ENCODE results near the gene RAB17. TPM values are rescaled to one million over a fixed set of nuclear protein-coding genes. Genes with fewer than 3 reads are reported as not detected.

The RAB17 gene
- total and polyA plus RNA-seq, 10 donors = 0.24 to 2.2 (median 0.67) TPM; not detected in 3

DNA sequence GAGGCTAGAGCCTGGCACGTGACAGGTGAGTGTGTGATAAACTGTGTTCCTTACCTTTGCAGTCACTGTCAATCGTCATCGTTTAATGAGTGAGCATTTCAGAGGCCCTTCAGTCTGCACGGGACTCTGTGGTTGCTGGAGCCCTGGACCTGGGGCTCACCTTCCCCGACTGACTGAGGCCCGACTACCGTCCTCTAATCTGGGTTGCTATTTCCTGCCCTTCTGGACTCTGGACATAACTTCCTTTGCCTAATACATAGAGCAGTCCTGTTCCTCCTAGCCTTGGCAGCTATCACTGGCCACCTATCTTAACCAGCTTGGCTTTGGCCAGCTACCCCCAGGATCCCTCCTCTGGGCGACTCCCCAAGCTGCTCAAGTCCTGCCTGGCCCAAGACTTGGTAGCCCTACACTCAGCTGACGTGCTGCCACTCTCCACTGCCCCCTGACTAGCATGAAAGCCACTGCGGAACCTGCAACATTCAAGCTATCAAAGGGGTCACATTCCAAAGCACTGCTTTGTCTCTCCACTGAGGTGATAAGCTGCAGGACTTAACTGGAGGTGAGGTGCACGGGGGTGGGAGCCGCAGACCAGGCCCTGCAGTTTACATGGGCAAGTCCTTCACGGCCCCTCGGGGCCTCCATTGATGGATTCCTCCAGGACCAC, 11.1 kb upstream of the RAB17 start:
- no peaks in the 10 kb centered on the region for H3K9me3 ChIP-seq
- no peak for DNase-seq
- no peaks in the 10 kb centered on the region for H3K27me3 ChIP-seq (replicated peaks in 1 of 7)
- TF ChIP-seq POLR2A (IDR thresholded peaks at IDR 0.05) (no peak), POLR2AphosphoS5 (IDR thresholded peaks at IDR 0.05) (no peak)
- TF ChIP-seq, protein P1, sequence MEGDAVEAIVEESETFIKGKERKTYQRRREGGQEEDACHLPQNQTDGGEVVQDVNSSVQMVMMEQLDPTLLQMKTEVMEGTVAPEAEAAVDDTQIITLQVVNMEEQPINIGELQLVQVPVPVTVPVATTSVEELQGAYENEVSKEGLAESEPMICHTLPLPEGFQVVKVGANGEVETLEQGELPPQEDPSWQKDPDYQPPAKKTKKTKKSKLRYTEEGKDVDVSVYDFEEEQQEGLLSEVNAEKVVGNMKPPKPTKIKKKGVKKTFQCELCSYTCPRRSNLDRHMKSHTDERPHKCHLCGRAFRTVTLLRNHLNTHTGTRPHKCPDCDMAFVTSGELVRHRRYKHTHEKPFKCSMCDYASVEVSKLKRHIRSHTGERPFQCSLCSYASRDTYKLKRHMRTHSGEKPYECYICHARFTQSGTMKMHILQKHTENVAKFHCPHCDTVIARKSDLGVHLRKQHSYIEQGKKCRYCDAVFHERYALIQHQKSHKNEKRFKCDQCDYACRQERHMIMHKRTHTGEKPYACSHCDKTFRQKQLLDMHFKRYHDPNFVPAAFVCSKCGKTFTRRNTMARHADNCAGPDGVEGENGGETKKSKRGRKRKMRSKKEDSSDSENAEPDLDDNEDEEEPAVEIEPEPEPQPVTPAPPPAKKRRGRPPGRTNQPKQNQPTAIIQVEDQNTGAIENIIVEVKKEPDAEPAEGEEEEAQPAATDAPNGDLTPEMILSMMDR (IDR thresholded peaks at IDR 0.05 in 8 of 11, conservative IDR thresholded peaks at IDR 0.05 in 3 of 11) = no peak
- H3K4me3 ChIP-seq = no peak overlapping the region
- WGBS, 5 donors = 85 to 92% (median 89%) methylated on average over 14 of the region's 14 CpGs
- H3K36me3 ChIP-seq = no peaks in the 10 kb centered on the region
- peak overlapping the region in 1 of 8 donors; percentile 74 for H3K27ac ChIP-seq
- intact Hi-C loops (cut with DNase I; ENCODE audit: low total_unique reads) = no loop called here
- H3K4me1 ChIP-seq = peaks cover 6 to 34% (median 17%) of the 10 kb centered on the region in 6 donors

DNA sequence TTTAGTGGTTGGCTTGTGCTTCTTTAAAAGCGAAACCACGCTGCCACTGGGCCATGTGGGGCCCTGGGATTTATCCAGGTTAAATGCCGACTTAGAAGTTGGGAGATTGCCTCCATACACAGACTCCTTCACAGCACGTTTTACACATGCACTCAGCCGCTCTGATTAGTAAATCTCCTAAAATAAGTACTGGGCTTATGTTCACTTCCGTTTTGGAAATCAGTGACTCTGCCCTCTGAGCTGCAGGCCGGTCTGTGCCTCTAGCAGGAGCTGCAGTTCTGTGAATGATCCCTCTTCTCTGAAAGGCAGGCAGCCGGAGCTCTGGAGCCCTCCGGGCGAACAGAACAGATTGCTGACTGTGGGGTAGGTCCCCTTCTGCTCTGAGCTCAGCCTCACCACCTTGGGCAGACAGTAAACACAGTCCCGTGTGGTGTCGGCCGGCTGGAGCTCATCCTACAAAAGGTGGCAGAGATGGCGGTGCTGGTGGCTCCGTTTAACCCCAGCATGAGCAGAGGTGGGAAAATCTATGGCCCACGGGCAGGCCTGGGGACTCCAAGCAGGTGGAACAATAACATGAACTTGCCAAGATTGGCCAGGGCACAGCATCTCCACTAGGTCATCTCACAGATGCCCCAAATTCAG, 9.8 kb upstream of the RAB17 start:
- H3K4me3 ChIP-seq = no peak overlapping the region
- WGBS, 5 donors = 71 to 80% (median 74%) methylated on average over 11 to 16 of the region's 16 CpGs

GRCh38 chr2:237599465-237600110, 9.1 kb upstream of the RAB17 start:
- Histone ChIP-seq H3K27ac (peak overlapping the region in 6 of 8 donors; percentile 2 to 74 (median 59)), H3K4me3 (no peak overlapping the region), H3K36me3 (no peaks in the 10 kb centered on the region), H3K4me1 (peaks cover 6 to 29% (median 17%) of the 10 kb centered on the region in 6 donors), H3K9me3 (no peaks in the 10 kb centered on the region), H3K27me3 (replicated peaks in 1 of 7) (no peaks in the 10 kb centered on the region)
- DNase-seq = no peak
- 77 to 90% (median 82%) methylated on average over 9 of the region's 9 CpGs for WGBS, 5 donors
- intact Hi-C loops (cut with DNase I; ENCODE audit: low total_unique reads) = no loop called here
- TF ChIP-seq, protein P1 (IDR thresholded peaks at IDR 0.05 in 8 of 11, conservative IDR thresholded peaks at IDR 0.05 in 3 of 11) = no peak
- no peak for TF ChIP-seq POLR2AphosphoS5 (IDR thresholded peaks at IDR 0.05)
- TF ChIP-seq POLR2A (IDR thresholded peaks at IDR 0.05) = no peak

More for the DNA sequence above, 9.8 kb upstream of the RAB17 start:
- no peak for DNase-seq
- intact Hi-C loops (cut with DNase I; ENCODE audit: low total_unique reads) = no loop called here
- Histone ChIP-seq H3K27me3 (replicated peaks in 1 of 7) (no peaks in the 10 kb centered on the region), H3K36me3 (no peaks in the 10 kb centered on the region), H3K9me3 (no peaks in the 10 kb centered on the region), H3K27ac (peak overlapping the region in 7 of 8 donors; percentile 2 to 74 (median 58)), H3K4me1 (peaks cover 6 to 34% (median 17%) of the 10 kb centered on the region in 6 donors)
- no peak for TF ChIP-seq POLR2A (IDR thresholded peaks at IDR 0.05)
- peak in 1 of 3 donors; percentile 13 for TF ChIP-seq POLR2AphosphoS5 (IDR thresholded peaks at IDR 0.05)
- TF ChIP-seq, protein P1 (IDR thresholded peaks at IDR 0.05 in 8 of 11, conservative IDR thresholded peaks at IDR 0.05 in 3 of 11) = no peak

Data from spleen (tissue), 11 donors.